AG08395 (cell line): ENCODE measurements around the gene MFSD12.

Experiments
- DNase-seq: peaks from one replicate; pipeline ENCODE4 v3.0.0; 2012; ENCODE audit warnings: mixed read lengths, low spot score

The MFSD12 gene

GRCh38 chr19:3555653-3556422 lies 1.5 kb downstream of the MFSD12 start:
- no peak for DNase-seq

- no peak for DNase-seq
Measured at GRCh38 chr19:3554254-3555083, 2.9 kb downstream of the MFSD12 start.

- DNase-seq = no peak
Measured at GRCh38 chr19:3551792-3552095, 5.6 kb downstream of the MFSD12 start.

- no peak for DNase-seq
Measured at GRCh38 chr19:3550947-3551791, 6.2 kb downstream of the MFSD12 start.

GRCh38 chr19:3549816-3550215 lies 7.6 kb downstream of the MFSD12 start:
- DNase-seq = no peak

GRCh38 chr19:3548606-3549005 lies 8.8 kb downstream of the MFSD12 start:
- DNase-seq = no peak

- no peak for DNase-seq
Measured at GRCh38 chr19:3547767-3548282, 9.6 kb downstream of the MFSD12 start.

GRCh38 chr19:3547301-3547731 lies 10.1 kb downstream of the MFSD12 start:
- DNase-seq = peak; percentile 56

- no peak for DNase-seq
Measured at GRCh38 chr19:3546119-3546518, 11.3 kb downstream of the MFSD12 start.

- DNase-seq = no peak
Measured at GRCh38 chr19:3545669-3546034, 11.7 kb downstream of the MFSD12 start.

- DNase-seq = peak; percentile 84
Measured at GRCh38 chr19:3544742-3545668, 12.4 kb downstream of the MFSD12 start.

- DNase-seq = no peak
Measured at GRCh38 chr19:3544058-3544376, 13.4 kb downstream of the MFSD12 start.

- no peak for DNase-seq
Measured at GRCh38 chr19:3543150-3544057, 14.0 kb downstream of the MFSD12 start.

- no peak for DNase-seq
Measured at GRCh38 chr19:3539756-3540118, 17.6 kb downstream of the MFSD12 start.

- DNase-seq = no peak
Measured at GRCh38 chr19:3538965-3539755, 18.2 kb downstream of the MFSD12 start, which contains the start of gene TEKTIP1. TSS of gene TEKTIP1 (plus strand) at chr19:3539174. CDS start at chr19:3539178, 4 bp downstream.

- DNase-seq = no peak
Measured at GRCh38 chr19:3538258-3538929, 19.0 kb downstream of the MFSD12 start.

GRCh38 chr19:3537438-3538240 lies 19.7 kb downstream of the MFSD12 start:
- DNase-seq = no peak

GRCh38 chr19:3537101-3537437 lies 20.3 kb downstream of the MFSD12 start:
- no peak for DNase-seq
